Neural progenitor cell (in vitro differentiated cells): ENCODE results near the gene TBC1D4. TPM values are rescaled to one million over a fixed set of nuclear protein-coding genes. Genes with fewer than 3 reads are reported as not detected.
A peak's percentile ranks its signal among the peaks of the same experiment; 100 is the strongest.

Source experiments
- DNase-seq: peaks from one replicate; pipeline ENCODE4 v3.0.0-alpha.2; 2016; ENCODE audit warnings: low spot score
- H2AFZ ChIP-seq: fragments of 200-600 bp; sonication (generic); replicated peaks from 2 replicates; pipeline ENCODE4 v1.6.1; 2016; ENCODE audit warnings: antibody characterized with exemption
- H3F3A ChIP-seq: fragments of 200-600 bp; sonication (generic); 2 replicates; pipeline ENCODE4 v1.6.1; 2016; ENCODE audit warnings: antibody characterized with exemption, low read depth
- H3K27ac ChIP-seq: fragments of 200-600 bp; sonication (generic); 2 replicates; pipeline ENCODE4 v1.5.1; 2016; ENCODE audit warnings: mild to moderate bottlenecking
- H3K27me3 ChIP-seq: fragments of 200-600 bp; sonication (generic); 2 replicates; pipeline ENCODE4 v1.6.1; 2016; ENCODE audit warnings: mild to moderate bottlenecking, moderate library complexity
- H3K36me3 ChIP-seq: fragments of 200-600 bp; sonication (generic); 2 replicates; pipeline ENCODE4 v1.5.1; 2016
- H3K4me1 ChIP-seq: fragments of 200-600 bp; sonication (generic); 2 replicates; pipeline ENCODE4 v1.6.1; 2016; ENCODE audit warnings: mixed run types
- H3K4me2 ChIP-seq: fragments of 200-600 bp; sonication (generic); 2 replicates; pipeline ENCODE4 v1.6.1; 2016
- H3K4me3 ChIP-seq: fragments of 200-600 bp; sonication (generic); 2 replicates; pipeline ENCODE4 v1.5.1; 2016
- H3K79me2 ChIP-seq: fragments of 200-600 bp; sonication (generic); 2 replicates; pipeline ENCODE4 v1.6.1; 2016; ENCODE audit warnings: low read depth
- H3K9ac ChIP-seq: fragments of 200-600 bp; sonication (generic); 2 replicates; pipeline ENCODE4 v1.6.1; 2016
- H3K9me3 ChIP-seq: fragments of 200-600 bp; sonication (generic); 2 replicates; pipeline ENCODE4 v1.5.1; 2016; ENCODE audit warnings: low read depth
- H4K20me1 ChIP-seq: fragments of 200-600 bp; sonication (generic); 2 replicates; pipeline ENCODE4 v1.6.1; 2016; ENCODE audit warnings: low read depth
- H3K27ac Mint-ChIP-seq: 3 replicates; pipeline ENCODE4 v1.8.0; 2021; ENCODE audit warnings: mixed read lengths
- H3K27me3 Mint-ChIP-seq: 2 replicates; pipeline ENCODE4 v1.8.0; 2022; ENCODE audit warnings: low read depth, mild to moderate bottlenecking, inconsistent platforms, moderate library complexity, mixed read lengths; ENCODE audit not compliant: insufficient read depth
- H3K36me3 Mint-ChIP-seq: 3 replicates; pipeline ENCODE4 v1.8.0; 2021; ENCODE audit warnings: mixed read lengths
- H3K4me1 Mint-ChIP-seq: 3 replicates; pipeline ENCODE4 v1.8.0; 2021; ENCODE audit warnings: mixed read lengths
- H3K4me3 Mint-ChIP-seq: 3 replicates; pipeline ENCODE4 v1.8.0; 2021; ENCODE audit warnings: mild to moderate bottlenecking, moderate library complexity, mixed read lengths
- H3K9me3 Mint-ChIP-seq: 3 replicates; pipeline ENCODE4 v1.8.0; 2020; ENCODE audit warnings: mixed read lengths
- CTCF ChIP-seq: fragments of 200-600 bp; sonication (generic); IDR thresholded peaks from 2 replicates; pipeline ENCODE4 v1.5.1; 2017; ENCODE audit warnings: antibody characterized with exemption, mild to moderate bottlenecking
- EZH2 ChIP-seq: fragments of 200-600 bp; sonication (generic); IDR thresholded peaks from 2 replicates; pipeline ENCODE4 v1.6.1; 2017; ENCODE audit warnings: antibody characterized with exemption, mild to moderate bottlenecking, moderate library complexity
- EZH2phosphoT487 ChIP-seq: fragments of 200-600 bp; sonication (generic); IDR thresholded peaks from 2 replicates; pipeline ENCODE4 v1.6.1; 2017; ENCODE audit warnings: antibody characterized with exemption
- total RNA-seq: library from RNA; depleted of rRNA; stranded (reverse); fragments of >200 nt; gene quantifications from 2 replicates; pipeline ENCODE4 v1.2.3, GENCODE V29; 2015; ENCODE audit warnings: low replicate concordance

Gene TBC1D4
- total RNA-seq, 1 donor from 2014 or later: 14.3 TPM

GRCh38 chr13:75316427-75316826, 165.5 kb downstream of the TBC1D4 start:
- no peak for DNase-seq
- no peaks in the 10 kb centered on the region for H3K36me3 ChIP-seq
- H3K4me1 Mint-ChIP-seq: no peaks in the 10 kb centered on the region
- H3K4me1 ChIP-seq: peaks cover 5% of the 10 kb centered on the region
- H3K9me3 ChIP-seq: no peaks in the 10 kb centered on the region
- H3K27me3 Mint-ChIP-seq: no peaks in the 10 kb centered on the region
- H3K27me3 ChIP-seq: no peaks in the 10 kb centered on the region
- TF ChIP-seq EZH2 (no peak), CTCF (no peak)
- no peak overlapping the region for H3K4me2 ChIP-seq
- no peak overlapping the region for H3K27ac ChIP-seq
- H3K4me3 ChIP-seq: no peak overlapping the region
- no peak overlapping the region for H3K27ac Mint-ChIP-seq
- no peak overlapping the region for H3K9ac ChIP-seq
- H4K20me1 ChIP-seq: no peaks in the 10 kb centered on the region
- H3K9me3 Mint-ChIP-seq: no peaks in the 10 kb centered on the region
- H3K4me3 Mint-ChIP-seq: no peak overlapping the region
- H3K79me2 ChIP-seq: no peaks in the 10 kb centered on the region
- H2AFZ ChIP-seq: no peak overlapping the region
- no peaks in the 10 kb centered on the region for H3K36me3 Mint-ChIP-seq
- H3F3A ChIP-seq: no peaks in the 10 kb centered on the region

GRCh38 chr13:75312884-75313520, 169.0 kb downstream of the TBC1D4 start:
- H3K27me3 ChIP-seq: no peaks in the 10 kb centered on the region
- H3K27me3 Mint-ChIP-seq: no peaks in the 10 kb centered on the region
- H4K20me1 ChIP-seq: no peaks in the 10 kb centered on the region

GRCh38 chr13:75309981-75310580, 171.9 kb downstream of the TBC1D4 start:
- H3K36me3 ChIP-seq: no peaks in the 10 kb centered on the region
- no peak overlapping the region for H3K4me3 ChIP-seq
- no peaks in the 10 kb centered on the region for H3K27me3 ChIP-seq
- no peak overlapping the region for H3K27ac ChIP-seq
- H3K9ac ChIP-seq: no peak overlapping the region
- Mint-ChIP-seq H3K27ac (peak overlapping the region; percentile 43), H3K4me3 (no peak overlapping the region), H3K4me1 (peaks cover 7% of the 10 kb centered on the region), H3K9me3 (no peaks in the 10 kb centered on the region), H3K36me3 (no peaks in the 10 kb centered on the region), H3K27me3 (no peaks in the 10 kb centered on the region)
- no peaks in the 10 kb centered on the region for H3K79me2 ChIP-seq
- DNase-seq: no peak
- H3K4me1 ChIP-seq: no peaks in the 10 kb centered on the region
- no peaks in the 10 kb centered on the region for H4K20me1 ChIP-seq
- H3K4me2 ChIP-seq: no peak overlapping the region
- no peaks in the 10 kb centered on the region for H3F3A ChIP-seq
- H3K9me3 ChIP-seq: no peaks in the 10 kb centered on the region
- no peak overlapping the region for H2AFZ ChIP-seq
- TF ChIP-seq CTCF (no peak), EZH2phosphoT487 (no peak), EZH2 (no peak)

More at GRCh38 chr13:75312884-75313520, 169.0 kb downstream of the TBC1D4 start:
- Histone ChIP-seq H3K27ac (no peak overlapping the region), H3K36me3 (no peaks in the 10 kb centered on the region), H3K9me3 (no peaks in the 10 kb centered on the region), H3F3A (no peaks in the 10 kb centered on the region), H3K4me1 (peaks cover 5% of the 10 kb centered on the region), H3K4me3 (no peak overlapping the region), H3K9ac (no peak overlapping the region), H3K4me2 (no peak overlapping the region), H3K79me2 (no peaks in the 10 kb centered on the region), H2AFZ (no peak overlapping the region)
- no peak for TF ChIP-seq EZH2phosphoT487
- no peak for TF ChIP-seq CTCF
- TF ChIP-seq EZH2: no peak
- peaks cover 7% of the 10 kb centered on the region for H3K4me1 Mint-ChIP-seq
- H3K9me3 Mint-ChIP-seq: no peaks in the 10 kb centered on the region
- no peak overlapping the region for H3K27ac Mint-ChIP-seq
- DNase-seq: no peak
- H3K4me3 Mint-ChIP-seq: no peak overlapping the region
- no peaks in the 10 kb centered on the region for H3K36me3 Mint-ChIP-seq
